GM12875 (cell line): ENCODE data around the gene TRERF1.
"Not testable (repeated sequence)": the region's sequence is repeated elsewhere in the genome, so short reads cannot be mapped to it uniquely, and the experiment has no call there.

ENCODE experiments used
- H3K4me3 ChIP-seq: one replicate; pipeline ENCODE4 v1.5.1; 2011; ENCODE audit warnings: low read depth, low read length, control low read depth
- CTCF ChIP-seq: IDR thresholded peaks from 2 replicates; pipeline ENCODE4 v1.5.1; 2011; ENCODE audit warnings: low read depth, mild to moderate bottlenecking, control low read depth, inconsistent platforms, low read length, moderate library complexity, borderline replicate concordance; ENCODE audit not compliant: insufficient read depth

The TRERF1 gene

GRCh38 chr6:42471714-42472113 lies 20.0 kb upstream of the TRERF1 start:
- no peak for TF ChIP-seq CTCF
- no peak overlapping the region for H3K4me3 ChIP-seq

- no peak overlapping the region for H3K4me3 ChIP-seq
- TF ChIP-seq CTCF, result no peak
These were observed 19.4 kb upstream of the TRERF1 start for GRCh38 chr6:42471142-42471541.

DNA sequence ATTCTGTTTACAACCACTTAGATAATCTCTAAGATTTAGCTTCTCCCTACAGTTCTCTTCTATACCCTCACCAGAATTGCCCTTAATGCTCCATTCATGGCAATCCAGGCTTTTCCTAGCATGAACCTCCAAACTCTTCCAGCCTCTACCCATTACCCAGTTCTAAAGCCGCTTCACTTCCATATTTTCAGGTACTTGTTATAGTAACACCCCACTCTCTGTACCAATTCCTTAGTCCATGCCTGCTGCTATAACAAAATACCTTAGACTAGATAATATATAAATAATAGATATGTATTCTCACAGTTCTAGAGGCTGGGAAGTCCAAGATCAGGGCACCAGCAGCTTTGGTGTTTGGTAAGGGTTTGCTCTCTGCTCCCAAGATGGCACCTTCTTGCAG lies 16.5 kb upstream of the TRERF1 start:
- no peak for TF ChIP-seq CTCF
- H3K4me3 ChIP-seq, result no peak overlapping the region

GRCh38 chr6:42467651-42468050 lies 15.9 kb upstream of the TRERF1 start:
- TF ChIP-seq CTCF, result no peak
- no peak overlapping the region for H3K4me3 ChIP-seq

- not testable (repeated sequence) for H3K4me3 ChIP-seq
These were observed 14.7 kb upstream of the TRERF1 start for GRCh38 chr6:42466470-42466869.

GRCh38 chr6:42462474-42462972 lies 10.8 kb upstream of the TRERF1 start:
- H3K4me3 ChIP-seq, result no peak overlapping the region
- TF ChIP-seq CTCF, result no peak

DNA sequence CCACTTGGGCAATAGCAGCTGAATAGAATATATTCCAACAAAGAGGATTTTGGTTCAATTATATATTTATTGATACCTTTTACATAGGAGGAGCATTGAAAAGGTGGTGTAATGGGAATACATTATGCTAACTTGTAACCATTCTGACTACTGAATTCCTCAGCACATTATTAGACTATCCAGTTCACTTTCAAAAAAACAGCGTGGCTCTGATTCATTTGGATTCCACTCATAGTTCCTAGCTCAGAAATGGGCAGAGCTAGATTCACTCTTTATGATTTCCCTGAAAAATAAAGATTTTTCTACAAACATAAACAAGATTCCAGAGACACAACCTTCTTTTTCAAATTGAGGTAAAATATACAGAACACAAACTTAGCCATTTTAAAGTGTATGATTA lies 9.2 kb upstream of the TRERF1 start:
- no peak for TF ChIP-seq CTCF
- no peak overlapping the region for H3K4me3 ChIP-seq

- H3K4me3 ChIP-seq, result no peak overlapping the region
- no peak for TF ChIP-seq CTCF
These were observed 8.2 kb upstream of the TRERF1 start for GRCh38 chr6:42459888-42460287.
